CD4-positive, alpha-beta T cell treated with Interleukin-10 for 1 hour (primary cell): ENCODE data around the gene GSDMA.

ENCODE experiments used
- DNase-seq: peaks from one replicate; pipeline ENCODE4 v3.0.0-alpha.2; 2020

Gene GSDMA, protein sequence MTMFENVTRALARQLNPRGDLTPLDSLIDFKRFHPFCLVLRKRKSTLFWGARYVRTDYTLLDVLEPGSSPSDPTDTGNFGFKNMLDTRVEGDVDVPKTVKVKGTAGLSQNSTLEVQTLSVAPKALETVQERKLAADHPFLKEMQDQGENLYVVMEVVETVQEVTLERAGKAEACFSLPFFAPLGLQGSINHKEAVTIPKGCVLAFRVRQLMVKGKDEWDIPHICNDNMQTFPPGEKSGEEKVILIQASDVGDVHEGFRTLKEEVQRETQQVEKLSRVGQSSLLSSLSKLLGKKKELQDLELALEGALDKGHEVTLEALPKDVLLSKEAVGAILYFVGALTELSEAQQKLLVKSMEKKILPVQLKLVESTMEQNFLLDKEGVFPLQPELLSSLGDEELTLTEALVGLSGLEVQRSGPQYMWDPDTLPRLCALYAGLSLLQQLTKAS

DNA sequence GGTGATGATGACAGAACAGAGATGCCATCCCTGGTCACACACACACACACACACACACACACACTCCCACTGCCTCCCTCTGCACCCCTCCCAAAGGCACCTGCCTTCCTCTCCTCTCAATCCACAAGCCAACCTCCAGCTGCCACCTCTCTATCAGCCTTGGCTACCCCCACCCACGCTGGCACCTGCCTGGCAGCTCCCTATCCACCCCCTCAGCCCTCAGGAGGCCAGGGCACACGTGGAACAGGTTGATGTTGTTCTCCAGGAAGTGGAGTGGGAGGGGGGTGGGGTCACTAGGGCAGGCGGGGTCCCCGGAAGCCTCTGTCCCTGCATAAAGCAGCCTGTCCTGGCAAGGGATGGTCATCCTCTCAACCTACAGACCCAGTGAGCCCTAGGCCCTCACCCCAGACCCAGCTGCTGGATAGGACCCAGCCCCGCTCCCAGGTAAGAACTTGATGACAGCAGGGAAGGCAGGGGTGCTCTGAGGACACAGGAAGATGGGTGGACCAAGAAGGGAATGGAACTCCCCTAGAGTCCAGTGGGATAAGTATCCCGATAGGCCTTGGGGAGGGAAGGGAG, at the start of gene GSDMA:
Gene GSDMA (plus strand): TSS at position 363 of the 579 bp plus-strand sequence. CDS start 2,684 bp downstream, outside the sequence.
- no peak for DNase-seq

- no peak for DNase-seq
Measured at GRCh38 chr17:39913989-39914388, 48.8 kb upstream of the GSDMA start.

DNA sequence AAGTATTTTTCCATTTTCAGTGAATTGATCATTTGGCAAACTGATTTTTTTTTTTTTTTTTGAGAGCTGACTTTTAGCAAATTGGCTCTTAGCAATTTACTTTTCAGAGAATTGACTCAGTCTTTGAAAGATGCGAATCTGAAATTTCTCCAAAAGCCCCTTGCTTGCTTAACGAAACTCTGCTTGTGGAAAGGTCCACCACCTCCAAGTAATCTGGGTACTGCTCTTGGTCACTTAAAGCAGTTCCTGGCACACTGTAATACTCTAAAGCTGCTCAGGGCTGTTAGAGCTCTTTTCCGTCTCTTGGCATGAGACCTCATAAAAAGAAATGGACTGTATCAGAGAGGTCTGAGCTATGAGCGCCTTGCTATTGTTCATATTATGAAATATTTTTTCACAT, 47.2 kb upstream of the GSDMA start:
- no peak for DNase-seq

DNA sequence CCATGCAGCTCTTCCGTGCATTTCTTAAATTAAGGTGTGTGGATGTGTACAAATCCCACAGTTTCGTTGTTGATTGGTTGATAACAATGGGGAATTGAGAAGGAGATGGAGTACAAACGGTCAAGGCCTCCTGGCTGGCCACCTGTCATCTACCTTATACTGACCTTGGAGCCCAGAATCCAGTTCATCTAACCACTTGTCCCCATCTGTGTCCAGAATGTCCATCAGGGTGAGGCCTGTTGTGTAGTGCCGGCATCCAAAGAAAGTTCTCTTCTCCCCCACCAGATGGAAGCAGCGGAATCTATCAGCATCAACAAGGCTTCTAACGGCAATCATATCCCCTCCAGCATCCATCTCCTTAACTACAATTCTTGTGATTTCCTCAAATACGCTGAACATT, 45.9 kb upstream of the GSDMA start:
- DNase-seq = no peak

- DNase-seq = no peak
Measured at GRCh38 chr17:39919087-39919683, 43.6 kb upstream of the GSDMA start.

DNA sequence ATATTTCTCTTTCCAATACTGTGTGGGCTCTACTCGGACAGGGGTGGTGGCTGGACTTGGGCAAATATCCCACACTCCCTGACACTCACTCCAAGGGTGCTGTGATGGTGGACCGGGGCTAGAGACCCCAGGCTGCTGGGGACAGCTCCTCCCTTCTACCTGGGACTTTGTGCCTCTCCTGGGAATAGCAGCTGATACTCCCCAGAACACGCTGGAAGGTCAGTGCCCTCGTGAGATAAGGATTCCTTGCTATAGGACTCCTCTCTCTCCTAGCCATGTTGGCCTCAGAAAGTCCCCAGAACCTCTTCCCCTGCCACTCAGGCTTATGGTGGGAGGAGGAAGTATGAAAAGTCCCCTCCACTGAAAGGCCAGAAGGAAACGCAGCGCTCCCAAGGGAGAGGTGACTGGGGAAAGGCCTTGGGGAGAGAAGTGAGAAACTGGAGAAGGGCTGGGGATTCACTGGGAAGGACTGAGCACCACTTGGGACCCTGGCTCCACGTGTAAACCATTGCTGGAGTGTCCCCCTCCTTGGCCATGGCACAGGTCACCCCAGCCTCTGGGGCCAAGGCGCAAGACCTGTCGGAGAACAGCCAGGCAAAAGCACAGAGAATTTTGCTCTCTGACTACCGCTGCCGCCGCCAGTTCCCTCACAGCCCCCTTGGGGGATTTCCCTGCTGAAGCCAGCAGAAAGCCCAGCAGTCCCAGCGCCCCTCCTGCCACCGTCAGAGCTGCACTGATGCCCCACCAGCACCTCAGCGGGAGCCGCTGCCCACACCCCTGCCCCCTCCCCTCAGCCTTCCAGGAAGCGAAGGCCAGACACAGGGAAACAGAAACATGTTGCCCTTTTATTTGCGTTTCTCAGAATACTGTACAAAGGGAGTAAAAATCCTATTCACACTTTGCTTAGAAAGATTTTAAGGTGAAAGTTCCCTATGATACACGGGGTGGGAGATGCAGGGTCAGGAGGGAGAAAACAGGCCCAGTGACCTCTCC, 42.3 kb upstream of the GSDMA start:
- DNase-seq = peak; percentile 61

DNA sequence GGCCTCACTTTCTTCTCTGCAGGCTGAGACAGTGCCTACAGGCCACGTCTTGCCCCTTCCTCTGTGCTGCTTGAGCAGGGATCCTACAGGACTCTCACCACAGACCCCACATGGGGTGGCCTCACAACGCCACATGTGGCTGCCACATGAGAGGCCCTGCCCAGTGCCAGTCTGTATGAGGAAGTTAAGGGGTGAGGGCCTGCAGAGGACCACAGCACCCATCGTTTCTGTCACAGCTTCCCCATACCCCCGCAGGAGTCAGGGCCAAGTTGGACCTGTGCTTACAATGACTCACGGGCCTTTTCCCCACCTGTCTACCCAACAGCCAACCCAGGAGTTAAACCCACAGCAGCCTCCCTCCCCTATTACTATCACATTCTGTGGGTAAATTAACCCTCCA, 41.5 kb upstream of the GSDMA start:
- peak; percentile 16 for DNase-seq

DNA sequence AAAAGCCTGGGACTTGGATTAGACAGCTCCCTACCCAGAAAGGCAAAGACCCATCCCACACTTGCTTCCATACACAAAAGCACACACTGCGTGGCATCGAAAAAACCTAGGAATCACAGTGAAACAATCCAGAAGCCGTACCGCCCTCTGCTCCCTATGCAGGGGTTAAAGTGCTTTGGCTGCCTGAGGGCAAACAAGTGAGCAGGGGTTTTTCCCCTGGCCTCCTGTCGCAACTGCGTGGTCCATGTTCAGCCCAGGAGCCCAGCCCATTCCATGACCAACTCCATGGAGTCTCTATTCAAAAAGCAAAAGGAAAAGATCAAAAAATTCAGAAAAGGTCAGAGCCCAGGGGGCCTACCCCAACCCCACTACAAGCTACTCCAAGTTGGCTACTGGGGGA, 40.8 kb upstream of the GSDMA start:
- no peak for DNase-seq

DNA sequence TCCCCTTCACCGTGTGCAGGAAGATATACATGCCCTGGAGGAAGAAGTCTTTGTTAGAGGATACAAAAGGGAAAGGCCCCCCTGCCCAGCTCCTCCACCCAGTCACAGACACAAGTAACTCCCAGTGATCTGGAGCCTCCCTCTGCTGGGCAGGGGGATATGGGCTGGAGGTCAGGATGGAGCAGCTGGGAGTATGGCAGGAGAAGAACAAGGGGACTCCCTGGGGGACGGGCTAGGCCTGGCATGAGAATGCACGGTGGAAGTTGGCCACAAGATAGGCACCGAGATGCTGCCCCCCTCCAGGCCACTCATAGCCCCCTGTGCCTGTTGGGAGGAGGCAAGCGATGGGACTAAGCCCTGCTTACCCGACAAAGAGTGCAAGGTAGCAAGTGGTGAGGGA, 39.6 kb upstream of the GSDMA start:
- DNase-seq = no peak

- DNase-seq = peak; percentile 10
Measured at GRCh38 chr17:39923836-39924690, 38.7 kb upstream of the GSDMA start.

GRCh38 chr17:39924691-39925055, 38.1 kb upstream of the GSDMA start:
- peak; percentile 9 for DNase-seq

GRCh38 chr17:39925282-39926134, 37.3 kb upstream of the GSDMA start:
- no peak for DNase-seq

- no peak for DNase-seq
Measured at GRCh38 chr17:39926135-39926587, 36.6 kb upstream of the GSDMA start.

GRCh38 chr17:39926588-39927100, 36.2 kb upstream of the GSDMA start:
- peak; percentile 76 for DNase-seq

DNA sequence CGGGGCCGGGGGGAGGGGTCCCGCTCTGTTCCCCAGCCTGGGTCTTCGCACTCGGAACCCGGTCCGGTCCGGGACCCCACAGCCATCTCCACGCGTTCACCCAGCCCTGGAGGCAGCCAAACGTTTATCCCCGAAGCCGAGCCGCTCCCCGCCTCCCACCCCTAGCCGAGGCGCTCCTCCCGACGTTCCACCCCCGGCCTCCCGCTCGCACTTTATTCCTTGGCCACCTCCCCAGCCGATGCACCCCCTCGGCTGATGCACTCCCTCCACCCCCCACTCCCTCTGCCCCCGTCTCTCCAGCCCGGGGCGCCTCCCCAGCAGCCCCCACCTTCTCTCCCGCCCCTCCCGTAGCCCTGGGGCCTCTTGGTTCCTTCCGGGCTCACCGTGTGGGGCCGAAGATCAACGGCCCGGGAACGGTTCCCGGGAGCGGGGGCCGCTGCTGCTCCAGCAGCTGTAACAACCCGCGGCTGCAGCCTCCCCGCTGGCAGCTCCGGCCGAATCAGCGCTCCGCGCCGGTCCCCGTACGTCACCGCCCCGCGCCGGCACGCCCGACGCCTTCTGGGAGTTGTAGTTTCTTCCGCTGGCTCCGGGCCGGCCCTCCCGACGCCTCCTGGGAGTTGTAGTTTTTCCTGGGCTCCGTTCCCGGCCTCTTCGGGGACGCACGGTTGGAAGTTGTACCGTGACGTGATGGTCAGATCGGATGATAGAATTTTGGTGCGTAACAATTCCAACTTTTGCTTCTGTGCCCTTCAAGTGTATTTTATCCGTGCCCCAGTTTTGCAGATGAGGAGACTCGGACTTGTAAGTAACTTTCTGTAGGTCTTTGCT, 35.5 kb upstream of the GSDMA start, which contains the start of the genes LRRC3C and ORMDL3:
Gene LRRC3C (plus strand): TSS at position 632 of the 828 bp plus-strand sequence. CDS start 13,792 bp downstream, outside the sequence.
Gene ORMDL3 (minus strand): TSS at position 501 of the 828 bp plus-strand sequence. CDS start 3,398 bp downstream, outside the sequence.
- peak; percentile 93 for DNase-seq

- no peak for DNase-seq
Measured at GRCh38 chr17:39927929-39928857, 34.6 kb upstream of the GSDMA start.

DNA sequence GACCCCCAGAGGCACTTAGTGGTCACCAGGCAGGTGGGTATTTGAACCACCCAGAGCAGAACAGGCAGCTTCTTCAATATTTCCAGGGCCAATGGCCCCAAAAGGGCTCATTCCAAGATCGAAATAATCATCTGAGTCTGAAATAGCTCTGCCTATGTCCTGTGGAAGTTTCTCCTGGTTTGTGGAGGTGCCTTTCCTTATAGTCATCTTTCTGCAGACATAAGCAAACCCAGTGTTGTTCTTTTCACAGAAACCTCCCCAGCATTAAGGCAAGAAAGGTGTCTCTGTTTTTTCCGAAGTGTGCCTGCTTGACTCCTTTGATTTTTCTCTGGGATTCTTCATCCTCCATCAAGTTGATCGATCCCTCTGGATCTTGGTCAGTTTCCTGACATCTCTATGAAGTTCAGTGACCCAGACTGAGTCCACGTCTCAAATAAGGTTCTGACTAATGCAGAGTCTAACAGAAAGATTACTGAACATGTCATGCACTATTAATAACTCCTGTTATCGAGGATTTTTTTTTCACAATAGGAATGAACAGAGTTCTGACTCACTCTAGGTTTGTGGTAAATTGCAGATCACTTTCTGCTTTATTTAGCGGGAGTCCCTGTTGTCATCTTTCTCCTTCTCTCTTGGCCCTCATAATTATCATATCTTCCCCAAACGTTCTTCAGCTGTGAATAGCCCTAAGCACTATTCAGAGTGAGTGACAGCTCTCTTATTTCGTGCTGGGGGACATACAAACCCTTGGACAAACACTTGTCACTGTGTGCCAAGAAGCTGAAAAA, 33.8 kb upstream of the GSDMA start:
- DNase-seq = no peak
